ENCODE data around the gene A2M.

GRCh38 chr12:9036227-9036626 lies 79.5 kb downstream of the A2M start:
- TF ChIP-seq CTCF (IDR thresholded peaks at IDR 0.05) = no peak
- no peak for TF ChIP-seq POLR2AphosphoS5 (IDR thresholded peaks at IDR 0.05)
- no peak for TF ChIP-seq EP300 (IDR thresholded peaks at IDR 0.05)
- TF ChIP-seq POLR2A (IDR thresholded peaks at IDR 0.05) = no peak

Measured in upper lobe of left lung (tissue), 4 donors.